ENCODE results near the gene ITGB2.

The ITGB2 gene

GRCh38 chr21:44903689-44904088 is 17.0 kb downstream of the ITGB2 start:
- no peak for TF ChIP-seq USF1 (IDR thresholded peaks at IDR 0.05)
- TF ChIP-seq MAX (IDR thresholded peaks at IDR 0.05) = no peak
- TF ChIP-seq CREB1 (IDR thresholded peaks at IDR 0.05; ENCODE audit: low read depth) = no peak
- TF ChIP-seq NFIC (IDR thresholded peaks at IDR 0.05) = no peak
- no peak for TF ChIP-seq TEAD4 (IDR thresholded peaks at IDR 0.05)
- no peak for TF ChIP-seq YY1 (IDR thresholded peaks at IDR 0.05; ENCODE audit: low read depth)
- TF ChIP-seq RAD21 (IDR thresholded peaks at IDR 0.05; ENCODE audit: low read depth) = no peak
- TF ChIP-seq FOXM1 (IDR thresholded peaks at IDR 0.05; ENCODE audit: borderline replicate concordance, low read depth) = no peak
- TF ChIP-seq TCF12 (IDR thresholded peaks at IDR 0.05; ENCODE audit: low read depth) = no peak

- TF ChIP-seq TCF12 (IDR thresholded peaks at IDR 0.05; ENCODE audit: low read depth) (no peak), REST (IDR thresholded peaks at IDR 0.05; ENCODE audit: low read depth) (no peak), CREB1 (IDR thresholded peaks at IDR 0.05; ENCODE audit: low read depth) (no peak), TEAD4 (IDR thresholded peaks at IDR 0.05) (no peak), ZBTB7A (IDR thresholded peaks at IDR 0.05; ENCODE audit: low read depth) (no peak), FOXM1 (IDR thresholded peaks at IDR 0.05; ENCODE audit: borderline replicate concordance, low read depth) (no peak), EP300 (IDR thresholded peaks at IDR 0.05; ENCODE audit: borderline replicate concordance) (no peak), EGR1 (IDR thresholded peaks at IDR 0.05) (no peak), RAD21 (IDR thresholded peaks at IDR 0.05; ENCODE audit: low read depth) (no peak), TAF1 (IDR thresholded peaks at IDR 0.05; ENCODE audit: low read depth) (no peak), CEBPB (IDR thresholded peaks at IDR 0.05) (no peak)
These were observed 17.5 kb downstream of the ITGB2 start for GRCh38 chr21:44903050-44903685.

- TF ChIP-seq TEAD4 (IDR thresholded peaks at IDR 0.05) (no peak), TCF12 (IDR thresholded peaks at IDR 0.05; ENCODE audit: low read depth) (no peak), NFIC (IDR thresholded peaks at IDR 0.05) (no peak), RAD21 (IDR thresholded peaks at IDR 0.05; ENCODE audit: low read depth) (no peak), FOXM1 (IDR thresholded peaks at IDR 0.05; ENCODE audit: borderline replicate concordance, low read depth) (no peak), MAX (IDR thresholded peaks at IDR 0.05) (no peak), USF1 (IDR thresholded peaks at IDR 0.05) (no peak), ZBTB7A (IDR thresholded peaks at IDR 0.05; ENCODE audit: low read depth) (no peak), TAF1 (IDR thresholded peaks at IDR 0.05; ENCODE audit: low read depth) (no peak), YY1 (IDR thresholded peaks at IDR 0.05; ENCODE audit: low read depth) (no peak), EGR1 (IDR thresholded peaks at IDR 0.05) (no peak), CREB1 (IDR thresholded peaks at IDR 0.05; ENCODE audit: low read depth) (no peak), EP300 (IDR thresholded peaks at IDR 0.05; ENCODE audit: borderline replicate concordance) (no peak), CEBPB (IDR thresholded peaks at IDR 0.05) (no peak)
These were observed 18.2 kb downstream of the ITGB2 start for GRCh38 chr21:44902268-44903049.

- TF ChIP-seq EGR1 (IDR thresholded peaks at IDR 0.05) (no peak), FOXM1 (IDR thresholded peaks at IDR 0.05; ENCODE audit: borderline replicate concordance, low read depth) (no peak), CREB1 (IDR thresholded peaks at IDR 0.05; ENCODE audit: low read depth) (no peak), EP300 (IDR thresholded peaks at IDR 0.05; ENCODE audit: borderline replicate concordance) (no peak), CEBPB (IDR thresholded peaks at IDR 0.05) (no peak), TEAD4 (IDR thresholded peaks at IDR 0.05) (no peak), TCF12 (IDR thresholded peaks at IDR 0.05; ENCODE audit: low read depth) (no peak), YY1 (IDR thresholded peaks at IDR 0.05; ENCODE audit: low read depth) (no peak), REST (IDR thresholded peaks at IDR 0.05; ENCODE audit: low read depth) (no peak), NFIC (IDR thresholded peaks at IDR 0.05) (no peak), RAD21 (IDR thresholded peaks at IDR 0.05; ENCODE audit: low read depth) (no peak), ZBTB7A (IDR thresholded peaks at IDR 0.05; ENCODE audit: low read depth) (no peak), USF1 (IDR thresholded peaks at IDR 0.05) (no peak), TAF1 (IDR thresholded peaks at IDR 0.05; ENCODE audit: low read depth) (no peak), MAX (IDR thresholded peaks at IDR 0.05) (no peak)
These were observed 19.2 kb downstream of the ITGB2 start for GRCh38 chr21:44901391-44902074.

Measured in Ishikawa (cell line).